SK-N-SH (cell line): Measurements from ENCODE around the gene RIMKLA. TPM values are rescaled to one million over a fixed set of nuclear protein-coding genes. Genes with fewer than 3 reads are reported as not detected.

Experiments used
- CTCF ChIA-PET: fragments of 300-600, 350-600 bp; formaldehyde crosslinking; extraction: SDS; loops from one replicate; lab custom pipeline; 2021; lab: Yijun Ruan, JAX
- POLR2A ChIA-PET: fragments of 350-600 bp; sonication (Branson Sonifier 250); formaldehyde crosslinking; extraction: SDS; loops from one replicate; lab custom pipeline; 2020; ENCODE audit warnings: antibody characterized with exemption, inconsistent platforms; lab: Yijun Ruan, JAX
- DNase-seq: peaks from one replicate; pipeline ENCODE4 v3.0.0; 2012
- H2AFZ ChIP-seq: fragments of 200-600 bp; sonication (generic); 2 replicates; pipeline ENCODE4 v1.8.1; 2016; ENCODE audit warnings: antibody characterized with exemption, mild to moderate bottlenecking, low read depth
- H3F3A ChIP-seq: fragments of 200-600 bp; sonication (generic); replicated peaks from 2 replicates; pipeline ENCODE3; 2016; ENCODE audit warnings: antibody characterized with exemption, mild to moderate bottlenecking; ENCODE audit not compliant: insufficient read depth
- H3K27ac ChIP-seq, 2 experiments: fragments of 200-500 bp in 1 of 2; fragments of 200-600 bp in 1 of 2; sonication (Bioruptor generic) in 1 of 2; sonication (generic), shearing (Covaris generic) in 1 of 2; 2 replicates each; pipeline versions ENCODE4 v1.5.1 to v1.6.1; 2014 to 2016; ENCODE audit warnings: low read depth in 2 of 2, inconsistent platforms in 1 of 2, low read length in 1 of 2, mild to moderate bottlenecking in 1 of 2, mixed read lengths in 1 of 2
- H3K27me3 ChIP-seq: fragments of 200-600 bp; sonication (generic), shearing (Covaris generic); 2 replicates; pipeline ENCODE4 v1.6.1; 2016; ENCODE audit warnings: mixed run types; ENCODE audit not compliant: insufficient read depth
- H3K36me3 ChIP-seq, 2 experiments: fragments of 200-500 bp in 1 of 2; fragments of 200-600 bp in 1 of 2; sonication (Bioruptor generic) in 1 of 2; sonication (generic) in 1 of 2; replicated peaks in 1 of 2; 2 replicates each; pipeline versions ENCODE3 to v1.5.1; 2014 to 2016; ENCODE audit warnings: low read length in 1 of 2, mild to moderate bottlenecking in 1 of 2; ENCODE audit not compliant: insufficient read depth in 2 of 2, control insufficient read depth in 1 of 2
- H3K4me1 ChIP-seq, 2 experiments: fragments of 200-500 bp in 1 of 2; fragments of 200-600 bp in 1 of 2; sonication (Bioruptor generic) in 1 of 2; sonication (generic), shearing (Covaris generic) in 1 of 2; 2 replicates each; pipeline versions ENCODE4 v1.5.1 to v1.6.1; 2014 to 2016; ENCODE audit warnings: low read depth in 1 of 2, low read length in 1 of 2, mixed run types in 1 of 2; ENCODE audit not compliant: insufficient read depth in 2 of 2, control insufficient read depth in 1 of 2
- H3K4me2 ChIP-seq: fragments of 200-600 bp; sonication (generic), shearing (Covaris generic); 2 replicates; pipeline ENCODE4 v1.6.1; 2017; ENCODE audit warnings: mixed run types
- H3K4me3 ChIP-seq, 2 experiments: fragments of 200-500 bp in 1 of 2; fragments of 200-600 bp in 1 of 2; sonication (Bioruptor generic) in 1 of 2; sonication (generic), shearing (Covaris generic) in 1 of 2; 2 replicates each; pipeline versions ENCODE4 v1.5.1 to v1.8.1; 2014 to 2016; ENCODE audit warnings: low read depth in 2 of 2, inconsistent platforms in 1 of 2, low read length in 1 of 2, mild to moderate bottlenecking in 1 of 2, mixed read lengths in 1 of 2, moderate library complexity in 1 of 2
- H3K79me2 ChIP-seq: fragments of 200-600 bp; sonication (generic); 2 replicates; pipeline ENCODE4 v1.8.1; 2017; ENCODE audit warnings: mild to moderate bottlenecking; ENCODE audit not compliant: insufficient read depth
- H3K9ac ChIP-seq: fragments of 200-600 bp; sonication (generic); 2 replicates; pipeline ENCODE4 v1.6.1; 2017; ENCODE audit warnings: mixed run types
- H3K9me2 ChIP-seq: fragments of 200-600 bp; sonication (generic); 2 replicates; pipeline ENCODE4 v1.6.1; 2017; ENCODE audit warnings: mixed run types
- H3K9me3 ChIP-seq: fragments of 200-600 bp; sonication (generic); 2 replicates; pipeline ENCODE4 v1.6.1; 2017; ENCODE audit warnings: mixed run types, mild to moderate bottlenecking, moderate library complexity
- H4K20me1 ChIP-seq: fragments of 200-600 bp; sonication (generic); 2 replicates; pipeline ENCODE4 v1.6.1; 2017; ENCODE audit warnings: mild to moderate bottlenecking, mixed run types; ENCODE audit not compliant: insufficient read depth
- CTCF ChIP-seq: fragments of 200-600 bp; sonication (generic); IDR thresholded peaks from 2 replicates; pipeline ENCODE4 v1.6.1; 2017; ENCODE audit warnings: antibody characterized with exemption, mild to moderate bottlenecking, moderate library complexity
- ELF1 ChIP-seq: IDR thresholded peaks from 2 replicates; pipeline ENCODE4 v1.4.0; 2012
- FOSL2 ChIP-seq: IDR thresholded peaks from 2 replicates; pipeline ENCODE4 v1.4.0; 2012; ENCODE audit warnings: low read depth, mild to moderate bottlenecking, moderate library complexity, borderline replicate concordance
- FOXJ3 ChIP-seq: sonication (generic); formaldehyde crosslinking; IDR thresholded peaks from 2 replicates; pipeline ENCODE4 v1.5.1; 2020; ENCODE audit warnings: mild to moderate bottlenecking, missing genetic modification reagents
- GABPA ChIP-seq: IDR thresholded peaks from 2 replicates; pipeline ENCODE4 v1.4.0; 2012; ENCODE audit warnings: low read depth, mild to moderate bottlenecking
- MAX ChIP-seq: IDR thresholded peaks from 2 replicates; pipeline ENCODE4 v1.4.0; 2012; ENCODE audit warnings: low read depth
- MEF2A ChIP-seq: IDR thresholded peaks from 2 replicates; pipeline ENCODE4 v1.4.0; 2012; ENCODE audit warnings: low read depth, borderline replicate concordance
- MXI1 ChIP-seq: IDR thresholded peaks from 2 replicates; pipeline ENCODE4 v1.6.1; 2012; ENCODE audit warnings: mild to moderate bottlenecking, low read depth, low read length, improper control_type of control experiment
- NFIC ChIP-seq: IDR thresholded peaks from 2 replicates; pipeline ENCODE4 v1.4.0; 2012; ENCODE audit warnings: borderline replicate concordance
- NRF1 ChIP-seq: IDR thresholded peaks from 2 replicates; pipeline ENCODE4 v1.6.1; 2012; ENCODE audit warnings: low read depth, mild to moderate bottlenecking, low read length
- POLR2AphosphoS5 ChIP-seq: IDR thresholded peaks from 2 replicates; pipeline ENCODE4 v1.6.1; 2012; ENCODE audit warnings: low read depth, low read length
- RCOR1 ChIP-seq: fragments of 150-350 bp; IDR thresholded peaks from 2 replicates; pipeline ENCODE4 v1.6.1; 2017; ENCODE audit warnings: antibody characterized with exemption, low read length
- RFX5 ChIP-seq: IDR thresholded peaks from 2 replicates; pipeline ENCODE4 v1.6.1; 2012; ENCODE audit warnings: mild to moderate bottlenecking, improper control_type of control experiment, low read length
- TCF12 ChIP-seq: IDR thresholded peaks from 2 replicates; pipeline ENCODE4 v1.4.0; 2012
- TEAD4 ChIP-seq: IDR thresholded peaks from 2 replicates; pipeline ENCODE4 v1.4.0; 2012; ENCODE audit warnings: mild to moderate bottlenecking, borderline replicate concordance; ENCODE audit not compliant: insufficient read depth
- YY1 ChIP-seq: IDR thresholded peaks from 2 replicates; pipeline ENCODE4 v1.4.0; 2012; ENCODE audit warnings: low read depth, mild to moderate bottlenecking
- WGBS: methylation state at CpG from one replicate; pipeline ENCODE4 v1.1.6; 2017; ENCODE audit warnings: low lambda C conversion rate; 5-methylcytosine and 5-hydroxymethylcytosine counted together
- polyA plus RNA-seq, 3 experiments: library from polyadenylated mRNA; depleted of rRNA; stranded (reverse); fragments of >200 nt; gene quantifications; 2 replicates each; pipeline ENCODE4 v1.2.3, GENCODE V29; 2012
- TF ChIP-seq, protein P1 (sequence below): fragments of 150-350 bp; IDR thresholded peaks from 2 replicates; pipeline ENCODE4 v1.6.1; 2016; ENCODE audit warnings: mild to moderate bottlenecking, low read depth, low read length
- TF ChIP-seq, protein P2 (sequence below): IDR thresholded peaks from 2 replicates; pipeline ENCODE4 v1.4.0; 2012; ENCODE audit warnings: low read depth, borderline replicate concordance

The RIMKLA gene
- polyA plus RNA-seq, 1 of the 3 experiments (the other 2 are of a cell fraction): 0.08 TPM

- H3K9me2 ChIP-seq: no peaks in the 10 kb centered on the region
- H2AFZ ChIP-seq: no peak overlapping the region
- H3K27me3 ChIP-seq: no peaks in the 10 kb centered on the region; the same call in 1 of the 2 replicates
- no peak overlapping the region for H3K4me2 ChIP-seq
- POLR2A ChIA-PET: interaction anchor here (0.5 to 0.6 kb wide), 2 partner anchors 26 to 347 kb away, joined by 3 to 4 read pairs; partner anchors contain the start of genes C1orf50 and P3H1
- peaks cover 6 to 29% of the 10 kb centered on the region in 2 experiments; a peak in 3 of 4 replicates for H3K4me1 ChIP-seq
- H3K27ac ChIP-seq: peak overlapping the region in 1 of 2 experiments; percentile 91; a peak in 1 of 4 replicates
- CTCF ChIA-PET: interaction anchor here (0.7 kb wide), 1 partner anchor 246 kb away, joined by 3 read pairs; no protein-coding TSS in a partner anchor
- H3K9ac ChIP-seq: no peak overlapping the region
- no peak overlapping the region for H3K4me3 ChIP-seq
- WGBS: 90% methylated on average over 7 of the region's 7 CpGs
- TF ChIP-seq MXI1: no peak
- TF ChIP-seq TCF12: no peak
- no peak for TF ChIP-seq ELF1
- TF ChIP-seq MAX: no peak
- no peak for TF ChIP-seq CTCF
- TF ChIP-seq FOSL2: no peak
- TF ChIP-seq MEF2A: no peak
- TF ChIP-seq NFIC: no peak
- no peak for TF ChIP-seq RCOR1
- TF ChIP-seq POLR2AphosphoS5: no peak
- TF ChIP-seq YY1: no peak
- no peaks in the 10 kb centered on the region for H3K36me3 ChIP-seq
- no peaks in the 10 kb centered on the region for H3K79me2 ChIP-seq
- DNase-seq: no peak
- H3F3A ChIP-seq: no peaks in the 10 kb centered on the region
- no peaks in the 10 kb centered on the region for H3K9me3 ChIP-seq
- no peaks in the 10 kb centered on the region for H4K20me1 ChIP-seq
Measured at GRCh38 chr1:42420121-42420520, 39.5 kb downstream of the RIMKLA start.

GRCh38 chr1:42420911-42421585 lies 40.5 kb downstream of the RIMKLA start:
- ChIA-PET POLR2A (interaction anchor here (1.4 kb wide), 1 partner anchor 261 kb away, joined by 4 read pairs; the partner anchor contains the start of gene YBX1), CTCF (interaction anchor here (0.7 to 1.2 kb wide), 4 partner anchors 9 to 248 kb away, joined by 3 to 4 read pairs (median 3); no protein-coding TSS in a partner anchor)
- H3K9me2 ChIP-seq: no peaks in the 10 kb centered on the region
- H3K4me2 ChIP-seq: peak overlapping the region; percentile 29; the same call in 1 of the 2 replicates
- H3K4me1 ChIP-seq: peaks cover 6 to 29% of the 10 kb centered on the region in 2 experiments; a peak in 3 of 4 replicates
- H3K27me3 ChIP-seq: no peaks in the 10 kb centered on the region; the same call in 1 of the 2 replicates
- H3K4me3 ChIP-seq: peak overlapping the region in 1 of 2 experiments; percentile 24; a peak in 1 of 4 replicates
- H3K79me2 ChIP-seq: no peaks in the 10 kb centered on the region
- WGBS: 14% methylated on average over 10 of the region's 10 CpGs
- no peak overlapping the region for H2AFZ ChIP-seq
- no peak overlapping the region for H3K9ac ChIP-seq
- H3K9me3 ChIP-seq: no peaks in the 10 kb centered on the region
- H3K36me3 ChIP-seq: no peaks in the 10 kb centered on the region
- H4K20me1 ChIP-seq: no peaks in the 10 kb centered on the region
- H3K27ac ChIP-seq: peak overlapping the region in 1 of 2 experiments; percentile 91; a peak in 2 of 4 replicates
- DNase-seq: peak; percentile 76
- no peaks in the 10 kb centered on the region for H3F3A ChIP-seq
- TF ChIP-seq, protein P1, sequence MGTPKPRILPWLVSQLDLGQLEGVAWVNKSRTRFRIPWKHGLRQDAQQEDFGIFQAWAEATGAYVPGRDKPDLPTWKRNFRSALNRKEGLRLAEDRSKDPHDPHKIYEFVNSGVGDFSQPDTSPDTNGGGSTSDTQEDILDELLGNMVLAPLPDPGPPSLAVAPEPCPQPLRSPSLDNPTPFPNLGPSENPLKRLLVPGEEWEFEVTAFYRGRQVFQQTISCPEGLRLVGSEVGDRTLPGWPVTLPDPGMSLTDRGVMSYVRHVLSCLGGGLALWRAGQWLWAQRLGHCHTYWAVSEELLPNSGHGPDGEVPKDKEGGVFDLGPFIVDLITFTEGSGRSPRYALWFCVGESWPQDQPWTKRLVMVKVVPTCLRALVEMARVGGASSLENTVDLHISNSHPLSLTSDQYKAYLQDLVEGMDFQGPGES: no peak
- TF ChIP-seq, protein P2, sequence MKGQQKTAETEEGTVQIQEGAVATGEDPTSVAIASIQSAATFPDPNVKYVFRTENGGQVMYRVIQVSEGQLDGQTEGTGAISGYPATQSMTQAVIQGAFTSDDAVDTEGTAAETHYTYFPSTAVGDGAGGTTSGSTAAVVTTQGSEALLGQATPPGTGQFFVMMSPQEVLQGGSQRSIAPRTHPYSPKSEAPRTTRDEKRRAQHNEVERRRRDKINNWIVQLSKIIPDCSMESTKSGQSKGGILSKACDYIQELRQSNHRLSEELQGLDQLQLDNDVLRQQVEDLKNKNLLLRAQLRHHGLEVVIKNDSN: no peak
- TF ChIP-seq FOSL2 (no peak), FOXJ3 (CRISPR knock-in tag) (peak; percentile 45; the same call in 1 of the 2 replicates), GABPA (no peak), TEAD4 (no peak), NRF1 (no peak), RFX5 (no peak), CTCF (no peak)
